Ammon's horn (tissue), 1 donor: Measurements from ENCODE around the gene CUX1.
A peak's percentile ranks its signal among the peaks of the same experiment; 100 is the strongest.

Source experiments
- DNase-seq: peaks from one replicate; pipeline ENCODE4 v3.0.0-alpha.2; 2016; ENCODE audit warnings: low spot score

The CUX1 gene

DNA sequence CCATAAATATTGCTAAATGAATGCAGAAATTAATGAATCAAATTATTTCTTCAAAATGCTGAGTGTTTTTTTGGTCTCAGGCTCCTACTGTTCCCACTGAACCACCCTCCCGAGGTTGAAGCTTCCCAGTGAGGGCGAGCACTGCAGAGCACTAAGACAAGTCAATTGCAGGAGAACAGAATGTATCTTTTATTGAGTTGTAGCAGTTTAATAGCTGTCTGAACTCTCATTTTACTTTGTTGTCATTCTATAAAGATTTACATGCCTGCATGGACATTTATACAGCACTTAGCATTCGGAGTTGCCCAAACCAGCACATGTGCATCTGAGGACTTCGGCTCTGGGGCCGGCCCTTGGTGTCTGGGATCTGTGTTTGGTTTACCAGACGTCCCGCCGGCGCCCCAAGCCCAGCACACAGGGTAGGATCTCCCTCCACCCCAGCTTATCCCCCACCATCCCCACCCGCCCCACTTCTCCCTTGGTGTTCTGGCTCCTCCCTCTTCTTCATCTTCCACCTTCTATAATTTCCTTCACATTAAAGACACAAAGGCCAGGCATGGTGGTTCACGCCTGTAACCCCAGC, 258.2 kb downstream of the CUX1 start:
- no peak for DNase-seq

DNA sequence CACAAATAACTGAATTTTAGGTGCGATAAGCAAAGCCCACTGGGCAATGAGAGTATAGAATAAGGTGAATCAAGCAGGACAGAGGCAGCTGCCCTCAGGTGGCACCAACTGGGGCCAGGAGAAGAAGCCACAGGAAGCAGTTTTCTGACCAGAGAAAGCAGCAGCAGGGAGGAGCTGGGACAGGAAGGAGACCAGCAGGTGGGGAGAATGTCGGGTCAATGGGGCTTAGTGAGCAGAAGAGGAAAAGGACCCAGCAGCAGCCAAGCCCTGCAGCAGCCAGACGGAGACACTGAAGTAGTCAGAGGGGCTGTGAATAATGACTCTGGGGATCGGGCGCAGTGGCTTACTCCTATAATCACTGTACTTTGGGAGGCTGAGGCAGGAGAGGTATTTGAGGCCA, 259.7 kb downstream of the CUX1 start:
- DNase-seq, result no peak

DNA sequence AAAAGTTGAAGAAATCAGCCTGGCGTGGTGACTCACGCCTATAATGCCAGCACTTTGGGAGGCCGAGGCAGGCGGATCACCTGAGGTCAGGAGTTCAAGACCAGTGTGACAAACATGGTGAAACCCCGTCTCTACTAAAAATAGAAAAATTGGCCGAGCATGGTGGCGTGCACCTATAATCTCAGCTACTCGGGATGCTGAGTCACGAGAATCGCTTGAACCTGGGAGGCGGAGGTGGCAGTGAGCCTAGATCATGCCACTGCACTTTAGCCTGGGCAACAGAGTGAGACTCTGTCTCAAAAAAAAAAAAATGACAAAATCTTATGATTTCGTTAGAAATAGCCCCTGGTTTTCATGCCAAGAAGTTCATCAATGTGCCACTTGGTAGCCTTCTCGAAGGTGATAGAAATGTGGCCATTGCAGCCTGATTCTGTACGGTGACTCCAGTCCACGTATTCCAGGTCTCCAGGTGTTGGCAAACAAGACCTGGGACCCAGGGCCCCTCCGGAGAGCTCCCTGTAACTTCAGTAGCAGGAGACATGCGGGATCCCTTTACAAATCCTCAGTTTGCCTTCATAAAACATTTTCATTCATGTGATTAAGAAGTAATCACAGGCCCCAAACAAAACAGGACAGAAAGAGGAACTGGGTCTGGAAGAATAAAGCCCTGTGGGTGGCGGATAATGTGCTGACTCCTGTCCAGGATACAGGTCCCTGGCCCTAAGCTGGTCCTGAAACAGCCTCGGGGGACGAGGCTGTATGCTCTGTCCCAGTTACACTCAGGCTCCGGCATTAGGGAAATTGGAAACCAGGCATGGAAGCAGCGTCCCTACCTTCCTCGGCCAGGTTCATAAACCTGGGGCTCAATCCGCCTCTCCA, 262.0 kb downstream of the CUX1 start:
- no peak for DNase-seq

DNA sequence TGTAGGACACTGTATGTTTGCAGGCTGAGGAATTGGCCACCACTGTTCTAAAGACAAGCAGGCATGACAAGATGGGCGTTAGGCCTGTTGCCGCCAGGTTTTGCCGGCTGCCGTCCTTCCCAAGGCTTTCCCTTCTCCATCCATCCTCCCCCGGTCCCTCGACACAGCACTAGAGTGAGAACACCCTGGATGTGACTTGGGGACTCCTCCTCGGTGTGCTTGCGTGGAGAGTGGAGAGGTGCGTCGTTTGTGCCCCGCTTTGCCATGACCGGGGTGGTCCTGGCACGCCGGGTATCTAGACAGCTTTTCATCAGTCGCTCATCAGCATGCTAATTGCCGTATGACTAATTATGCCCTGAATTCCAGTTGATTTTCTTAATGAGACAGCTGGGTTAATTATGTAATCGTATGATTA, 262.6 kb downstream of the CUX1 start:
- no peak for DNase-seq

DNA sequence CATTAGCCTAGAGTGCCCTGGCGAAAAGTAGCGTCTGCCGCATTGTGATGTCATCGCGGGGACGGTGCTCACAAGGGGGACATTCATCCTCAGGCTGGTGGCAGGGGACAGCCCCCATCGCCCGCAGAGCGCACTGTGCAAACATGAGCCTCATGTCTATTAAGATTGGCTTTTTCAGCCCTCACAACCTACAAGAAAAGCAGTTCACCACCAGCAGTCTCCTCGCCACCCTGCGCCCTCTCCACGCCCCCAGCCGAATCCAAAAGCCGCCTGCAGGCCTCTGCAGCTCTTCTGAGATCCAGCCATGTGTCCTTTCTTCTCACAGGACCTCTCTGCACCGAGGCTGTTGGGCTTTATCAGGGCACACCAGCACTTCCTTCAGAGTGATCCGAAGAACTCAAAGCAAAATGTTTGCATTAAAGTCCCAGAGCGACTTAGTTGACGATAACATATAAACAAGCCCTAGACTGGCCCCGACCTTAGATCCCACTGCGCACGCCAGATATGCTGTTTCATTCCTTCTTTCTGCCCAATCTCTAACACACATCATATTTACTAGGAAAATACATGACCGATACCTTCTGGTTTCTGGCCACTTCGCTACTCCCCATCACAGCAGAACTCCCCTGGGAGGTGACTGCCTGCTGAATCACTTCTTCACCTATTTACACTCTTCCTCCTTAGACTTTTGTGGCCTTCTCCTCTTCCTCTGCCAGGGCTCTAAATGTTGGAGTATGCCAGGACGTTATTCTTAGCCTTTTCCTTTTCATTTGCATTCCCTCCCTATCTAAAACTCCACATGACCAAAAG, 263.2 kb downstream of the CUX1 start:
- peak; percentile 72 for DNase-seq

DNA sequence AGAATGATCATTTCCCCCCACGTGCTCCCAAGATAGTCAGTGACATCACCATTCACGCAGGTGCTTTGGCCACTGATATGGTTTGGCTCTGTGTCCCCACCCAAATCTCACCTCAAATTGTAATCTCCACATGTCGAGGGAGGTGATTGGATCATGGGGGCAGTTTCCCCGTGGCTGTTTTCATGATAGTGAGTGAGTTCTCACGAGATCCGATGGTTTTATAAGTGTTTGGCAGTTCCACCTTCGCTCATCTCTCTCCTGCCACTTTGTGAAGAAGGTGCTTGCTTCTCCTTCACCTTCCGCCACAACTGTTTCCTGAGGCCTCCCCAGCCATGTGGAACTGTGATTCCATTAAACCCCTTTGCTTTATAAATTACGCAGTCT, 263.8 kb downstream of the CUX1 start:
- no peak for DNase-seq

DNA sequence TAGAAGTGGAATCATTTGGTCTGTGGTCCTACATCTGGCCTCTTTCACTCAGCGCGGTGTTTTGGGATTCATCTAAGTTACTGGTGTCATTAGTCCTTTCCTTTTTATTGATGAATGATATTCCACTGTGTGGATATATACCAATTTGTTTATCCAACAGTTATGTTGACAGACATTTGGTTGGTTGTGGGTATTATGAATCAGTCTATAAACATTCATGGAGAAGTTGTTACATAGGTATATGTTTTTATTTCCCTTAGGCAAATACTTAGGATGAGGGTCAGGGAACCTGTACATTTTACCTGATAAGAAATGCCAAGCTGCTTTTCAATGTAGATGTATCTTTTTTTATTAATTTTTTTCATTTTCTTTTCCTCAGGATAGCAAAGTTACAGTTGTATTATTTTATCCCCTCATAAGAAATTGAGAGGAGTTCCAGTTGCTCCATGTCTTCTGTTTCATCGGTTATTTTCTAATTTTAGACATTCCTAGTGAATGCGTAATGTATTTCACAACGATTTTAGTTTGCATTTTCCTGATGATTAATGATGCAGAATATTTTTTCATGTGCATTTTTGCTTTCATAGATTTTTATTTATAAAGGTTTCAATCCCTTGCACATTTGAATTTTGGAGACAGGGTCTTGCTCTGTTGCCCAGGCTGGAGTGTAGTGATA, 265.4 kb downstream of the CUX1 start:
- DNase-seq, result no peak

DNA sequence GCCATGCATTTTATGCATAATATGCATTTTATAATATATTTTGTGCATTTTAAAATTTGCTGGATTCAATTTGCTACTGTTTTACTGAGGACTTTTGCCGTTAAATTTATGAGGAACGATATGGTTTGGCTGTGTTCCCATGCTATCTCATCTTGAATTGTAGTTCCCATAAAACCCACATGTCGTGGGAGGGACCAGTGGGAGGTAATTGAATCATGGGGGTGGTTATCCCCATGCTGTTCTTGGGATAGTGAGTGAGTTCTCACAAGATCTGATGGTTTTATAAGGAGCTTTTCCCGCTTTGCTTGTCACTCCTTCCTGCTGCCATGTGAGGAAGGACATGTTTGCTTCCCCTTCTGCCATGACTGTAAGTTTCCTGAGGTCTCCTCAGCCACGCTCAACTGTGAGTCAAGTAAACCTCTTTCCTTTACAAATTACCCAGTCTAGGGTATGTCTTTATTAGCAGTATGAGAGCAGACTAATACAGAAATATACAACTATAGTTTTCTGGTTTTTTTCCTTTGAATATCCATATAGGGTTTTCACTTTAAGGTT, 267.9 kb downstream of the CUX1 start:
- no peak for DNase-seq

DNA sequence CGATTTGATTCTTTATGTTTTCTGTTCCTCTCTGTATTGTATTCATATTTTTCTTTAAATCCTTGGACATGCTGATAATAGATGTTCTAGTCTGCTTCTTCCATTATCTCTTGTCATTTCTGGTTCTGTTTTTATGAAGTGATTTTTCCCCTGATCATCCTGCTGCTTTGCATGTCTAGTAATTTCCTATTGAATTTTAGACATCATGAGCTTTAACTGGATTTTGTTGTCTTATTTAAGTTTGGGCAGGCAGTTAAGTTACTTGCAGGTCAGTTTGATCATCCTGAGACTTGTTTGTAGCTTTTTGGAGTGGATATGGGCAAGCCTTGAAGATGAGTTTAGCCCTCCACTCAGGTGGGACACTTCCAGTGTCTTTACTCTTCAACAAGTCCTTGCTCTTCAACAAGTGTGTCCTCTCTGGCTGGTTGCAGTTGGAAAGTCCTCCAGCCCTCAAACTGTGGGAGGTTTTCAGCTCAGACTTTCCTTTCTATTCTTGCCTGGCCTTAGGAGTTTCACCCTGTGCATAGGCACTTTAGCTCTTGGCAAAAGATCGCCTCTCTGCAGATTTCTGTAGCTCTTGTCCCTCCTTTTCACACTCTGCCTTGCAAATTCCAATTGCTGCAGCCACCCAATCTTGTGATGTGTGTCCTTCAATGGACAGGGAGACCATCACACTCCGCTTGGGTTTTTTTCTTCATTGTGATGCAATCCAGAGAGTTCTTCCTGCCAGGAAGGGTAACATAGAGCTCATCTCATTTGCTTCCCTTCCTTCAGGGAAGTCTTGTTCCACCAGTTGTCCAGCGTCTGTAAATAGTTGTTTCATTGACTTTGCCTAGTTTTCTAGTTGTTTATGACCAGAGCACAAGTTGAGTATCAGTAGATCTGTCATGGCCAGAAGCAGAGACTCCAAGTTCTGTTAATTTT, 272.0 kb downstream of the CUX1 start:
- no peak for DNase-seq

DNA sequence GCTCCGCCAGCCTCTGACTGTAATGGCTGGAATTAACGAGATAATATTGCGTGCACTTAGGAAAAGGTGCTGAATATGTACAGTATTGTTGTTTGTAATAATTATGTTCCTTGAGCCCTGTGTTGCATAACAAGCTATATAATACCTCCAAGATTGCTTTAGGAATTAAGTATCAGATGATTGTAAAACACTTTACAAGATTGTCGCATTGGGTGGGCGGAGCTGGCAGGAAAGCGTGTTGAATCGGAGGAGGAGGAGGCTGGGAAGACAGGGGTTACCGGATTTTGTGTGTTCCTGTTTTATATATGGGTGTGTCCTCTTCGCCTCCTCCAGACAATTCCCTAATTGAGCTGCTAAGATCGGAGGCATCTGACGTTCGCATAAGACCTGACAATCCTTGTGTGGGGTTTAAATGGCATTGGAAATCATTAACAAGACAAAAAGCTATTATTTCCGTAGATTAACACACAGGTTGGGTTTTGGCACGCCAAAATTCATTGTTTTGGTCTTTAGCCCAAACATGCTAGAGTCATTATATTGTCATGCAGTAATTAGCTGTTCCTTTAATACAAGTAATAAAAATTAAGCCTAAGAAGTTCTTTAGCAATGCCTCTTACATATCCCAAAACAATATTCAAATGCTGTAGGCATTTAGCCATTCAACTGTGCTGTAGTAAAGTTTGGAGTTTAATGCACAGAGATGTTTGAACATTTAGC, 276.3 kb downstream of the CUX1 start:
- no peak for DNase-seq

DNA sequence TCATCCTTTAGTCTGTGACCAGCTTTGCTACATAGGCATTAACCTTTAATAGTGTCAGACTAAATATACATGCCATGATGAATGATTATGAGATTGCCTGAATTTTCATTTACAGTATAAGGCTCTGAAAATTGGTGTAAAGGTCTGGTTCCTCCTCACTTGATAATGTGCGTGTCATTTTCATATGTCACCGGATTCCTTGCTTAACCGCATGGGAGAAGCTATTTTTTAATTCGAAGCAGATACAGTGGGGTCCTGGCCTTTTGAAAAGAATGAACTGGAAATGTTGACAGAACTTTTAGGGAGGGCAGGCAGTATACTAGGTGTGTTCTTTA, 276.9 kb downstream of the CUX1 start:
- no peak for DNase-seq

DNA sequence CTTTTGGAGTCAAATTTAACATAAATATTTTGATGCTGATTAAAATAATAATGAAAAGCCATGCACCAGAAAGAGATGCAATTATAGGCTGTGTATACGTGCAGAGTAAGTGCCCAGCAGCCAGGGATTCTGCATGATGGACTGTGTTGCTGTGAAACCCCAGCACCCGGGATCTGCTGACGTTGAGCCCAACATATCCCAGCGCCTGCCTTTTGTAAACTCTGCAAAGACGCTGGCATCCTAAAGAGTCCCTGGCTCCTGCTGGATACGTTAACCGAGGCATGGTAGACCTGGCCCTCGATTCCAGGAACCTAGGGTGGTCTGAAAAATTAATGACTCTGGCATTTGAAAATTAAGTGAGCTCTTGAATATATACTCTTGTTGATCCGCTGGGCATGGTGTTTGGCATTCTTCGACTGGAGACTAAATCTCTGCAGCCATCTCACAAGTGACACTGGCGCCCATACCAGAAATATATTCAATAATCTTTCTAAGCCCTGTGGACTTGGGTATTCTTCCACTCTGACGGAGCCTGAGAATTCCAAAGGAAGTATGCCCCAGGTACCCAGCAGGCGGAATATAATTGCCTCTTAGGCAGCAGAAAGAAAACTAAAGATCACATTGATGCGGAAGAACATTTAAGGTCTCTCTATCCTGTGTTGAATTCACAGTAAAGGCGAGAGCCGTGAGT, 278.0 kb downstream of the CUX1 start:
- DNase-seq, result no peak

DNA sequence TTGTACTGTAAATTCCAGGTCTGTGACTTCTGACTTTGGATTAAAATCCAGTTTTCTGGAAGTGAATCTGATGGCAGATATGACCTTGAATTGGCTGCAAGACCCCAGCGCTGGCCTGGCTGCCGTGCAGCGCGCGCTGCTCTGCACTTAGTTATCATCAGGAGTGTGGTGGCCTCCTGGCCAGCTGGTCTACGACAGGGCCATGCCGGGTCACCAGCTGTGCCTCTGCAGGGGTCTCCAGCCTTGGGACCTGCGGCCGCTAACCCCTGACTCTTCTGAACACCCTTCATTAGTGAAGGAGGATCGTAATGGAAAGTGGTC, 278.5 kb downstream of the CUX1 start:
- no peak for DNase-seq

DNA sequence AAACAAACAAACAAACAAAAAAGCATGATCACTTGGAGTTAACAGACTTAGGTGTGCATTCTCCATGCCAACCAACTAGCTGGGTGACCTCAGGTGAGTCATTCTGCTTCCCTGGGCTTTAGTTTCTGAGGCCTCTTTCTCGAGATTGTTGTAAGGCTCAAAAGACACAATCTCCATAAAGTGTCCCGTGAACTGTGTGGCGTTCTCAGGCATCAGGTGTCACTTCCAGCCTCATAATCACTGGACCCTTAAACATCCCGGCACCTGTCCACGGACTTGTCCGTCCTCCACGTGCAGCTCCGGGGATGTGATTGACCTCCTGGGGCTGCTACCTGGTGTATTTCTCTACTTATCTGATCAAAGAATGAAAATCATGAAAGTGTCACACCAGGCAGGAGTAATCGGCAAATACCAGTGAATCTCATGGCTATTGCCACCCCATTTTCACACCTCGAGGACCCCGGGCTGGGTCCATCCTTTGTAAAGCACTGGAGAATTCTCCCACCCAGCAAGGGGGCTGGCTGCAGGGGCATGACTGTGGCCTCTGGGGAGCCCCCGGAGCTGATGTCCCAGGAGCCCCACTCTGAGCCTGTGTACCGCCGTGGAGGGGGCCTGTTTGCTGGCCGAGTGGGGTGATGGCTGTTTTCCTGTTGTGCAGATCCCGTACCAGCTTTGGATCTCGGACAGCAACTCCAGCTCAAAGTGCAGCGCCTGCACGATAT, 279.4 kb downstream of the CUX1 start:
- DNase-seq, result no peak

DNA sequence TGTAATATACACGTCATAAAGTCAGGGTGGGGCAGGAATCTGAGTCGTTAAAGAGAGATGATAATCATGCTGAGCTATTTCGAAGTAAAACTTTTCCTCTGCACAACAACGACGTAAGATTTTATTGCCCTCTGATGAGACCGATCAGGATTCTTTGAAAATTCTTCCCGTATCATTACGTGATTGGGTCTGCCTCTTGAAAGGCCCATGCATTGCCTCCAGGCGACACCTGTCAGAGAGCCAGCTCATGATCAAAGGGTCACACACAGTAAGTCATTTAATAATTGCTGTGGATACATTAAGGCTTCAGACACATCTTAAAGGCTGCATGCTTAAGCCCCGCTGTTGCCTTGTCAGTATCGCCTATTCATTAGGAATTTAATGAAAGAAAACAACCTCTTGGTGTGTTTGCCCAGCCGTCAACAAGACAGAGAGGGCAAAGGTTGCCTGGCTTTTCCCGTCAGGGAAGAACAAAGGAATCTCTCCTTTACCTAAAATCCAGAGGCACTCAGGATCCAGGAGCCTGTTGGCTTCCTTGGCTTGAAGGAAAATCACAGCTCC, 280.3 kb downstream of the CUX1 start:
- DNase-seq, result no peak

DNA sequence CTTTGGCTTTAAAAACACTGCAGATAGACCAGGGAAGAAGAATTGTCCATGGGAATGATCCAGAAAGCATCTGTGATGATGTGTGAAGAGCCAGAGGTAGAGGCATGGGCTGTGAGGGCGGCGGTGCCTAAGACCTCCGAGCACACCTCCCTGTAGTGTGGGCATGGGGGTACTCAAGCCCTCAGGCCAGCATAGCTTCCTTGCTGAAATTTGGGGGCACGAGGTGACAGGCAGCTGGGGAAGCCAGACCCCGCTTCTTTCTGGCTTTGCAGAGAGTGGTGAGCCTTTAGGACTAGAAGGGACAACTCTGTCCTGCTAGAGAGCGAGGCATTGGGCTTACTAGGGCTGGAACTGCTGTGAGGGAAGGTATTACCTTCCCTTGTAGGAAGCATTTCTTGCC, 281.6 kb downstream of the CUX1 start:
- DNase-seq, result no peak

DNA sequence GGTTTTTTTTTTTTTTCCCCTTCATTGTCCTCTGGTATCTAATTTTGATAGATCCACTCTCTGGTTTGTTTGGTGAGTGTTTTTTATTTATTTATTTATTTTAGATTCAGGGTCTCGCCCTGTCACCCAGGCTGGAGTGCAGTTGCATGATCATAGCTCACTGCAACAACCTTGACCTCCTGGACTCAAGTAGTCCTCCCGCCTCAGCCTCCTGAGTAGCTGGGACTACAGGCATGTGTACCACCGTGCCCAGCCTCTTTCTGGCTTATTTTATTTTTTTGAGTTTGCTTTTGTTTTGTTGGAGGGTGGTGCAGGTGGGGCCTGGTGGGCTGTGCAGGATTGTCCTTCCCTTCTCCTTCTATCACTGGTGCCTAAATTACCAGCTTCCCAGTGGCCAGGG, 282.0 kb downstream of the CUX1 start:
- DNase-seq, result no peak

DNA sequence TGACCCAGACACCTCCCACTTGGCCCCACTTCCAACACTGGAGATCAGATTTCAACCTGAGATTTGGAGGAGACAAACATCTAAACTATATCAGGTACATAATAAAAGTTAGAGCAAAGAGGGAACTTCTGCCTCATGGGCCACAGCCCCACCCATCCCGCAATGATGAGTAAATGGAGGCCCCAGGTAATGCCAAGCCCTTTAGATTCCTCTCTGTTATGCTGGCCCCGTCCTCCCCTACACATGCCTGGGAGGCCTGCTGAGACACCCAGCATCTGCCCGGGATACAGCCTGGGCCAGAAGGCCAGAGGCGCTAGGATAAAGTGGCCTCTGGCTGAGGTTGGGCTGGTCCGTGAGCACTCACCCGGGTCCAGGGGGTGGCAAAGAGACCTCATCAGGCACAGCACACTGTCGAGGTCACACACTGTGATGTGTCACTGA, 283.7 kb downstream of the CUX1 start:
- DNase-seq, result no peak

DNA sequence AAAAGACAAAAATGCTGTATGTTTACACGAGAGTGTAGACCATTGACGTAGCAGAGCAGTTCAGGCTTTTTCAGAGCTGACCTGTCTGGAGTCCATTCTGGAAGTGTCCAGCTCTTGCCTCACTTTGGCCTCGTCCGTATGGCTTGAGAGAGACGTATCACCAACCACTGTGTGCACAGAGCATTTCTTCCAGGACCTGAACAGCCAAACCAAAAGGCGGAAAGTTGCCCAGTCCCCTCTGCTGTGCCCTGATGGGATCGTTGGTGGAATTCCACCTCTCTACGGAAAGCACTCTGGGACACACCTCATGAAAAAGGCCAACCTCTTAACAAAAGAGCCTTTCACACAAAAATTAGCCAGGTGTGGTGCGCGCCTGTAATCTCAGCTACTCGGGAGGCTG, 284.5 kb downstream of the CUX1 start:
- no peak for DNase-seq
